WTC11 (cell line): ENCODE data around the gene CGN. TPM values are rescaled to one million over a fixed set of nuclear protein-coding genes. Genes with fewer than 3 reads are reported as not detected.

Experiments used
- ATAC-seq: fragments of 200-7000 bp; cut with Tn5 transposase; 2 replicates; pipeline ENCODE4 v1.10.0; 2021; ENCODE audit warnings: mild to moderate bottlenecking, moderate library complexity
- CTCF ChIA-PET: fragments of 300-600 bp; sonication (Branson Sonifier 250); formaldehyde crosslinking; loops from one replicate; lab custom pipeline; 2021; ENCODE audit warnings: antibody characterized with exemption; lab: Charles Lee
- POLR2A ChIA-PET: fragments of 350-600 bp; sonication (Branson Sonifier 250); formaldehyde crosslinking; loops from one replicate; lab custom pipeline; 2021; ENCODE audit warnings: antibody characterized with exemption; lab: Charles Lee
- DNase-seq: peaks from one replicate; pipeline ENCODE4 v3.0.0; 2021; ENCODE audit warnings: low spot score
- H3K27ac Mint-ChIP-seq: 2 replicates; pipeline ENCODE4 v1.8.0; 2021; ENCODE audit warnings: mixed read lengths
- H3K27me3 Mint-ChIP-seq: 2 replicates; pipeline ENCODE4 v1.8.0; 2021; ENCODE audit warnings: low read depth, mild to moderate bottlenecking, moderate library complexity, mixed read lengths
- H3K36me3 Mint-ChIP-seq: 2 replicates; pipeline ENCODE4 v1.8.0; 2021; ENCODE audit warnings: mixed read lengths
- H3K4me1 Mint-ChIP-seq: 2 replicates; pipeline ENCODE4 v1.8.0; 2022; ENCODE audit warnings: mixed read lengths
- H3K4me3 Mint-ChIP-seq: 2 replicates; pipeline ENCODE4 v1.8.0; 2021; ENCODE audit warnings: mild to moderate bottlenecking, moderate library complexity, mixed read lengths
- H3K9me3 Mint-ChIP-seq: 2 replicates; pipeline ENCODE4 v1.8.0; 2021; ENCODE audit warnings: mixed read lengths
- CBFB ChIP-seq: sonication (generic); formaldehyde crosslinking; IDR thresholded peaks from 2 replicates; pipeline ENCODE4 v1.8.1; 2022; ENCODE audit warnings: mild to moderate bottlenecking, low read depth, missing genetic modification reagents
- E2F4 ChIP-seq: sonication (generic); formaldehyde crosslinking; IDR thresholded peaks from 2 replicates; pipeline ENCODE4 v1.8.1; 2022; ENCODE audit warnings: low read depth, mild to moderate bottlenecking, moderate library complexity, missing genetic modification reagents, borderline replicate concordance
- ERG ChIP-seq: fragments of 250-450 bp; sonication (Bioruptor Pico); IDR thresholded peaks from 2 replicates; pipeline ENCODE4 v1.8.0; 2021; ENCODE audit warnings: mild to moderate bottlenecking
- ETV6 ChIP-seq: sonication (generic); formaldehyde crosslinking; IDR thresholded peaks from 2 replicates; pipeline ENCODE4 v1.8.1; 2022; ENCODE audit warnings: mild to moderate bottlenecking, missing genetic modification reagents
- GTF2I ChIP-seq: fragments of 250-450 bp; sonication (Bioruptor Pico); conservative IDR thresholded peaks from 2 replicates; pipeline ENCODE4 v1.4.0; 2021; ENCODE audit warnings: mild to moderate bottlenecking
- HMGA2 ChIP-seq: fragments of 250-450 bp; sonication (Bioruptor Pico); IDR thresholded peaks from 2 replicates; pipeline ENCODE4 v1.4.0; 2021; ENCODE audit warnings: mild to moderate bottlenecking, moderate library complexity
- HMGXB4 ChIP-seq: sonication (generic); formaldehyde crosslinking; IDR thresholded peaks from 2 replicates; pipeline ENCODE4 v1.8.1; 2023; ENCODE audit warnings: mild to moderate bottlenecking, moderate library complexity, missing genetic modification reagents
- JUN ChIP-seq: sonication (generic); formaldehyde crosslinking; IDR thresholded peaks from 2 replicates; pipeline ENCODE4 v1.8.0; 2023; ENCODE audit warnings: mild to moderate bottlenecking, missing genetic modification reagents
- NR1H2 ChIP-seq: sonication (generic); formaldehyde crosslinking; IDR thresholded peaks from 2 replicates; pipeline ENCODE4 v1.9.0; 2021; ENCODE audit warnings: mild to moderate bottlenecking, moderate library complexity, missing genetic modification reagents
- PRRX2 ChIP-seq: fragments of 250-450 bp; sonication (Bioruptor Pico); IDR thresholded peaks from 2 replicates; pipeline ENCODE4 v1.8.0; 2021; ENCODE audit warnings: mild to moderate bottlenecking
- RORB ChIP-seq: fragments of 250-450 bp; sonication (Bioruptor Pico); IDR thresholded peaks from 2 replicates; pipeline ENCODE4 v1.9.0; 2021; ENCODE audit warnings: mild to moderate bottlenecking
- SMAD4 ChIP-seq: sonication (generic); formaldehyde crosslinking; IDR thresholded peaks from 2 replicates; pipeline ENCODE4 v1.8.0; 2022; ENCODE audit warnings: mild to moderate bottlenecking, missing genetic modification reagents
- ZNF138 ChIP-seq: sonication (generic); formaldehyde crosslinking; conservative IDR thresholded peaks from 2 replicates; pipeline ENCODE4 v1.8.1; 2022; ENCODE audit warnings: mild to moderate bottlenecking, moderate library complexity, missing genetic modification reagents
- ZNF219 ChIP-seq: sonication (generic); formaldehyde crosslinking; IDR thresholded peaks from 2 replicates; pipeline ENCODE4 v1.8.0; 2023; ENCODE audit warnings: missing genetic modification reagents, mild to moderate bottlenecking, borderline replicate concordance
- ZNF416 ChIP-seq: fragments of 250-450 bp; sonication (Bioruptor Pico); IDR thresholded peaks from 2 replicates; pipeline ENCODE4 v1.9.0; 2021; ENCODE audit warnings: mild to moderate bottlenecking, inconsistent platforms
- ZNF425 ChIP-seq: fragments of 250-450 bp; sonication (Bioruptor Pico); conservative IDR thresholded peaks from 2 replicates; pipeline ENCODE4 v1.9.0; 2021; ENCODE audit warnings: mild to moderate bottlenecking
- ZNF671 ChIP-seq: fragments of 250-450 bp; sonication (Bioruptor Pico); IDR thresholded peaks from 2 replicates; pipeline ENCODE4 v1.8.0; 2021; ENCODE audit warnings: mild to moderate bottlenecking
- ZSCAN18 ChIP-seq: fragments of 250-450 bp; sonication (Bioruptor Pico); IDR thresholded peaks from 2 replicates; pipeline ENCODE4 v2.1.2; 2022; ENCODE audit warnings: mild to moderate bottlenecking, moderate library complexity
- total RNA-seq: library from RNA; stranded (reverse); gene quantifications from 3 replicates; pipeline ENCODE4 v1.2.3, GENCODE V29; 2021
- TF ChIP-seq, protein P1 (sequence below): sonication (generic); formaldehyde crosslinking; IDR thresholded peaks from 2 replicates; pipeline ENCODE4 v1.8.1; 2023; ENCODE audit warnings: mild to moderate bottlenecking, missing genetic modification reagents, borderline replicate concordance
- TF ChIP-seq, protein P2 (sequence below): sonication (generic); formaldehyde crosslinking; IDR thresholded peaks from 2 replicates; pipeline ENCODE4 v1.8.1; 2022; ENCODE audit warnings: mild to moderate bottlenecking, moderate library complexity, missing genetic modification reagents
- TF ChIP-seq, protein P3 (sequence below): sonication (generic); formaldehyde crosslinking; IDR thresholded peaks from 2 replicates; pipeline ENCODE4 v1.8.0; 2022; ENCODE audit warnings: mild to moderate bottlenecking, missing genetic modification reagents

Gene CGN
- total RNA-seq, 1 experiment from 2014 or later: 68.7 TPM

DNA sequence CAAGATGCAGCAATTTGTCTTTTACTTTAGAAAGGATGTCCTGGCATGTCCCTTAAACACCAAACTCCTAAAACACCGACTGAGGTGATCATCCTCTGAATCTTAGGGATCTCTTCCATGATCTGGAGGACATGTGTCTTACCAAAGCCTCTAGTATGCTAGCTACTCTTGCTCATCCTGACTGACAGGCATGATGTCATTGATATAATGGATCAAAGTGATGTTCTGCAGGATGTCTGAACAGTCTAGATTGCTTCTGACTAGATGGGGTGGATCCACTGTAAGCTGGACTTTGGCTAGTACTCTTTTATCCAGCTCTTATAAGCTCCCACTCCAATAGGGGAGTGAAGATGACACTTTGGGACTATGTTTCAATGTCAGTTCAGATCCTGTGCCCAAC is 11.3 kb upstream of the CGN start:
- POLR2A ChIA-PET: no interaction called here
- peaks cover 2% of the 10 kb centered on the region; the same call in 1 of the 2 replicates for H3K4me1 Mint-ChIP-seq
- no peak for ATAC-seq

DNA sequence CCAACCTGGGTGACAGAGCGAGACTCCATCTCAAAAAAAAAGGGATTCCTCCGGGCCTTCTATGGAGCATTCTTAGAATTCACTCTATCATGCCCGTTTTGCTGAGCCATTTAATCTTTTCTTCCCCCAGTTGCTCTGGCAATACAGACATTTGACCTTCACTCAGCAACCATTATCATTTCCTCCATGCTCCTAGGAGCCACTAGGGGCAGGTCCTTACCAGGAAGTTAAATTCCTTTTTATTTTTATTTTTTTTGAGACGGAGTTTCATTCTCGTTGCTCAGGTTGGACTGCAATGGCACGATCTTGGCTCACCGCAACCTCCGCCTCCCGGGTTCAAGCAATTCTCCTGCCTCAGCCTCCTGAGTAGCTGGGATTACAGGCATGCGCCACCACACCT is 9.7 kb upstream of the CGN start:
- Mint-ChIP-seq H3K9me3 (no peaks in the 10 kb centered on the region), H3K27ac (no peak overlapping the region), H3K36me3 (no peaks in the 10 kb centered on the region), H3K27me3 (no peaks in the 10 kb centered on the region), H3K4me1 (no peaks in the 10 kb centered on the region), H3K4me3 (no peak overlapping the region)
- no peak for DNase-seq
- ChIA-PET POLR2A (interaction anchor here (0.7 kb wide), 1 partner anchor 18 kb away, joined by 4 read pairs; no protein-coding TSS in a partner anchor), CTCF (interaction anchor here (0.9 to 1.1 kb wide), 3 partner anchors 10 to 34 kb away, joined by 3 to 5 read pairs (median 4); partner anchors contain the start of gene CGN)
- peak; percentile 70 for ATAC-seq
- no peak for TF ChIP-seq CBFB (CRISPR knock-in tag)
- TF ChIP-seq ETV6 (CRISPR knock-in tag): no peak
- TF ChIP-seq ERG: no peak
- TF ChIP-seq ZNF425 (CRISPR knock-in tag): no peak
- no peak for TF ChIP-seq HMGXB4 (CRISPR knock-in tag)

More for the DNA sequence above, 11.3 kb upstream of the CGN start:
- DNase-seq: no peak
- no peaks in the 10 kb centered on the region for H3K9me3 Mint-ChIP-seq
- no peak overlapping the region for H3K27ac Mint-ChIP-seq
- H3K36me3 Mint-ChIP-seq: no peaks in the 10 kb centered on the region
- CTCF ChIA-PET: interaction anchor here (1.6 kb wide), 1 partner anchor 11 kb away, joined by 3 read pairs; the partner anchor contains the start of gene CGN
- TF ChIP-seq ZNF138 (CRISPR knock-in tag) (no peak), ZSCAN18 (no peak), JUN (CRISPR knock-in tag) (no peak), ZNF416 (CRISPR knock-in tag) (no peak), PRRX2 (CRISPR knock-in tag) (no peak), HMGA2 (CRISPR knock-in tag) (no peak), RORB (CRISPR knock-in tag) (no peak), ZNF671 (no peak), ZNF219 (CRISPR knock-in tag) (no peak), SMAD4 (CRISPR knock-in tag) (no peak), GTF2I (CRISPR knock-in tag) (no peak), E2F4 (no peak), NR1H2 (CRISPR knock-in tag) (no peak)
- TF ChIP-seq, protein P1, sequence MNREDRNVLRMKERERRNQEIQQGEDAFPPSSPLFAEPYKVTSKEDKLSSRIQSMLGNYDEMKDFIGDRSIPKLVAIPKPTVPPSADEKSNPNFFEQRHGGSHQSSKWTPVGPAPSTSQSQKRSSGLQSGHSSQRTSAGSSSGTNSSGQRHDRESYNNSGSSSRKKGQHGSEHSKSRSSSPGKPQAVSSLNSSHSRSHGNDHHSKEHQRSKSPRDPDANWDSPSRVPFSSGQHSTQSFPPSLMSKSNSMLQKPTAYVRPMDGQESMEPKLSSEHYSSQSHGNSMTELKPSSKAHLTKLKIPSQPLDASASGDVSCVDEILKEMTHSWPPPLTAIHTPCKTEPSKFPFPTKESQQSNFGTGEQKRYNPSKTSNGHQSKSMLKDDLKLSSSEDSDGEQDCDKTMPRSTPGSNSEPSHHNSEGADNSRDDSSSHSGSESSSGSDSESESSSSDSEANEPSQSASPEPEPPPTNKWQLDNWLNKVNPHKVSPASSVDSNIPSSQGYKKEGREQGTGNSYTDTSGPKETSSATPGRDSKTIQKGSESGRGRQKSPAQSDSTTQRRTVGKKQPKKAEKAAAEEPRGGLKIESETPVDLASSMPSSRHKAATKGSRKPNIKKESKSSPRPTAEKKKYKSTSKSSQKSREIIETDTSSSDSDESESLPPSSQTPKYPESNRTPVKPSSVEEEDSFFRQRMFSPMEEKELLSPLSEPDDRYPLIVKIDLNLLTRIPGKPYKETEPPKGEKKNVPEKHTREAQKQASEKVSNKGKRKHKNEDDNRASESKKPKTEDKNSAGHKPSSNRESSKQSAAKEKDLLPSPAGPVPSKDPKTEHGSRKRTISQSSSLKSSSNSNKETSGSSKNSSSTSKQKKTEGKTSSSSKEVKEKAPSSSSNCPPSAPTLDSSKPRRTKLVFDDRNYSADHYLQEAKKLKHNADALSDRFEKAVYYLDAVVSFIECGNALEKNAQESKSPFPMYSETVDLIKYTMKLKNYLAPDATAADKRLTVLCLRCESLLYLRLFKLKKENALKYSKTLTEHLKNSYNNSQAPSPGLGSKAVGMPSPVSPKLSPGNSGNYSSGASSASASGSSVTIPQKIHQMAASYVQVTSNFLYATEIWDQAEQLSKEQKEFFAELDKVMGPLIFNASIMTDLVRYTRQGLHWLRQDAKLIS (CRISPR knock-in tag): no peak
- TF ChIP-seq, protein P2, sequence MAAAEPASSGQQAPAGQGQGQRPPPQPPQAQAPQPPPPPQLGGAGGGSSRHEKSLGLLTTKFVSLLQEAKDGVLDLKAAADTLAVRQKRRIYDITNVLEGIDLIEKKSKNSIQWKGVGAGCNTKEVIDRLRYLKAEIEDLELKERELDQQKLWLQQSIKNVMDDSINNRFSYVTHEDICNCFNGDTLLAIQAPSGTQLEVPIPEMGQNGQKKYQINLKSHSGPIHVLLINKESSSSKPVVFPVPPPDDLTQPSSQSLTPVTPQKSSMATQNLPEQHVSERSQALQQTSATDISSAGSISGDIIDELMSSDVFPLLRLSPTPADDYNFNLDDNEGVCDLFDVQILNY (CRISPR knock-in tag): no peak
- TF ChIP-seq, protein P3, sequence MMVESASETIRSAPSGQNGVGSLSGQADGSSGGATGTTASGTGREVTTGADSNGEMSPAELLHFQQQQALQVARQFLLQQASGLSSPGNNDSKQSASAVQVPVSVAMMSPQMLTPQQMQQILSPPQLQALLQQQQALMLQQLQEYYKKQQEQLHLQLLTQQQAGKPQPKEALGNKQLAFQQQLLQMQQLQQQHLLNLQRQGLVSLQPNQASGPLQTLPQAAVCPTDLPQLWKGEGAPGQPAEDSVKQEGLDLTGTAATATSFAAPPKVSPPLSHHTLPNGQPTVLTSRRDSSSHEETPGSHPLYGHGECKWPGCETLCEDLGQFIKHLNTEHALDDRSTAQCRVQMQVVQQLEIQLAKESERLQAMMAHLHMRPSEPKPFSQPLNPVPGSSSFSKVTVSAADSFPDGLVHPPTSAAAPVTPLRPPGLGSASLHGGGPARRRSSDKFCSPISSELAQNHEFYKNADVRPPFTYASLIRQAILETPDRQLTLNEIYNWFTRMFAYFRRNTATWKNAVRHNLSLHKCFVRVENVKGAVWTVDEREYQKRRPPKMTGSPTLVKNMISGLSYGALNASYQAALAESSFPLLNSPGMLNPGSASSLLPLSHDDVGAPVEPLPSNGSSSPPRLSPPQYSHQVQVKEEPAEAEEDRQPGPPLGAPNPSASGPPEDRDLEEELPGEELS (CRISPR knock-in tag): no peak
- TF ChIP-seq, all 79 proteins: peak for 0
- Mint-ChIP-seq H3K27me3 (no peaks in the 10 kb centered on the region), H3K4me3 (no peak overlapping the region)
